C4-2B (cell line): ENCODE data around the gene MESP2.

Experiments
- H3K27ac ChIP-seq: fragments of 450-650 bp; 2 replicates; pipeline ENCODE4 v1.5.1; 2017
- CTCF ChIP-seq: fragments of 450-650 bp; conservative IDR thresholded peaks from 2 replicates; pipeline ENCODE4 v1.5.1; 2017; ENCODE audit warnings: mild to moderate bottlenecking
- ZFX ChIP-seq: fragments of 450-650 bp; IDR thresholded peaks from 2 replicates; pipeline ENCODE4 v1.6.1; 2017

The MESP2 gene

GRCh38 chr15:89797678-89798201 lies 21.6 kb downstream of the MESP2 start:
- TF ChIP-seq CTCF (no peak), ZFX (no peak)
- no peak overlapping the region for H3K27ac ChIP-seq

GRCh38 chr15:89799011-89799911 lies 23.1 kb downstream of the MESP2 start:
- H3K27ac ChIP-seq = no peak overlapping the region
- no peak for TF ChIP-seq CTCF
- no peak for TF ChIP-seq ZFX

GRCh38 chr15:89799918-89800498 lies 23.9 kb downstream of the MESP2 start:
- no peak overlapping the region for H3K27ac ChIP-seq
- TF ChIP-seq CTCF (no peak), ZFX (no peak)

GRCh38 chr15:89801471-89802195 lies 25.5 kb downstream of the MESP2 start:
- no peak overlapping the region for H3K27ac ChIP-seq
- TF ChIP-seq CTCF = no peak
- no peak for TF ChIP-seq ZFX

- H3K27ac ChIP-seq = no peak overlapping the region
- no peak for TF ChIP-seq ZFX
- TF ChIP-seq CTCF = no peak
Measured at GRCh38 chr15:89802231-89802928, 26.2 kb downstream of the MESP2 start.

- TF ChIP-seq ZFX (no peak), CTCF (no peak)
- no peak overlapping the region for H3K27ac ChIP-seq
Measured at GRCh38 chr15:89802986-89803824, 27.1 kb downstream of the MESP2 start.
